ENCODE data around the gene ASTN2. TPM values are rescaled to one million over a fixed set of nuclear protein-coding genes. Genes with fewer than 3 reads are reported as not detected.

ASTN2 gene
- total and polyA plus RNA-seq, 10 donors = 0.87 to 6.1 (median 3.7) TPM

DNA sequence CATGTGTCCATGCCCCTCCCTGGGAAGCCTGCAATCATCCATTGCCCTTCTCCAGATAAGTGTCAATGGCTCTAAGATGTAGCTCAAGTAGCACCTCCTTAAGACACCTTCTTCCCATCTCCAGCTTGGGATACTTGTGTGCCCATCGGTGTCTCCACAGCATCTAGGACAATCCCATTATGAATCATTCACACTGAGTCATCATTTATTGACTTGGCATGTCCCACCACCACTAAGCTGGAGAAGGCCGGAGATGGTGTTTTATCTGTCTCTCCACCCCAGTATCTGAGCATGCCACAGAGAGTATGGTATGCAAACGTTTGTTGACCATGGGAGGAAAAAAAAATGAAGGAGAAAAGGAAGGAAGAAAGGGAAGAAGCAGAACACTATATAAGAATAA, 385.5 kb downstream of the ASTN2 start:
- TF ChIP-seq, protein P1, sequence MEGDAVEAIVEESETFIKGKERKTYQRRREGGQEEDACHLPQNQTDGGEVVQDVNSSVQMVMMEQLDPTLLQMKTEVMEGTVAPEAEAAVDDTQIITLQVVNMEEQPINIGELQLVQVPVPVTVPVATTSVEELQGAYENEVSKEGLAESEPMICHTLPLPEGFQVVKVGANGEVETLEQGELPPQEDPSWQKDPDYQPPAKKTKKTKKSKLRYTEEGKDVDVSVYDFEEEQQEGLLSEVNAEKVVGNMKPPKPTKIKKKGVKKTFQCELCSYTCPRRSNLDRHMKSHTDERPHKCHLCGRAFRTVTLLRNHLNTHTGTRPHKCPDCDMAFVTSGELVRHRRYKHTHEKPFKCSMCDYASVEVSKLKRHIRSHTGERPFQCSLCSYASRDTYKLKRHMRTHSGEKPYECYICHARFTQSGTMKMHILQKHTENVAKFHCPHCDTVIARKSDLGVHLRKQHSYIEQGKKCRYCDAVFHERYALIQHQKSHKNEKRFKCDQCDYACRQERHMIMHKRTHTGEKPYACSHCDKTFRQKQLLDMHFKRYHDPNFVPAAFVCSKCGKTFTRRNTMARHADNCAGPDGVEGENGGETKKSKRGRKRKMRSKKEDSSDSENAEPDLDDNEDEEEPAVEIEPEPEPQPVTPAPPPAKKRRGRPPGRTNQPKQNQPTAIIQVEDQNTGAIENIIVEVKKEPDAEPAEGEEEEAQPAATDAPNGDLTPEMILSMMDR (IDR thresholded peaks at IDR 0.05 in 8 of 11, conservative IDR thresholded peaks at IDR 0.05 in 3 of 11) = no peak
- TF ChIP-seq POLR2A (IDR thresholded peaks at IDR 0.05) = no peak
- no peak for TF ChIP-seq POLR2AphosphoS5 (IDR thresholded peaks at IDR 0.05)
- H3K9me3 ChIP-seq = no peaks in the 10 kb centered on the region
- H3K4me3 ChIP-seq = no peak overlapping the region
- WGBS, 5 donors = 61 to 86% (median 73%) methylated on average over 3 of the region's 3 CpGs
- peaks cover 0 to 7% (median 0%) of the 10 kb centered on the region in 7 donors for H3K27me3 ChIP-seq (replicated peaks in 1 of 7)
- H3K4me1 ChIP-seq = no peaks in the 10 kb centered on the region
- H3K27ac ChIP-seq = no peak overlapping the region
- intact Hi-C loops (cut with DNase I; ENCODE audit: low total_unique reads) = no loop called here
- no peaks in the 10 kb centered on the region for H3K36me3 ChIP-seq
- DNase-seq = no peak

DNA sequence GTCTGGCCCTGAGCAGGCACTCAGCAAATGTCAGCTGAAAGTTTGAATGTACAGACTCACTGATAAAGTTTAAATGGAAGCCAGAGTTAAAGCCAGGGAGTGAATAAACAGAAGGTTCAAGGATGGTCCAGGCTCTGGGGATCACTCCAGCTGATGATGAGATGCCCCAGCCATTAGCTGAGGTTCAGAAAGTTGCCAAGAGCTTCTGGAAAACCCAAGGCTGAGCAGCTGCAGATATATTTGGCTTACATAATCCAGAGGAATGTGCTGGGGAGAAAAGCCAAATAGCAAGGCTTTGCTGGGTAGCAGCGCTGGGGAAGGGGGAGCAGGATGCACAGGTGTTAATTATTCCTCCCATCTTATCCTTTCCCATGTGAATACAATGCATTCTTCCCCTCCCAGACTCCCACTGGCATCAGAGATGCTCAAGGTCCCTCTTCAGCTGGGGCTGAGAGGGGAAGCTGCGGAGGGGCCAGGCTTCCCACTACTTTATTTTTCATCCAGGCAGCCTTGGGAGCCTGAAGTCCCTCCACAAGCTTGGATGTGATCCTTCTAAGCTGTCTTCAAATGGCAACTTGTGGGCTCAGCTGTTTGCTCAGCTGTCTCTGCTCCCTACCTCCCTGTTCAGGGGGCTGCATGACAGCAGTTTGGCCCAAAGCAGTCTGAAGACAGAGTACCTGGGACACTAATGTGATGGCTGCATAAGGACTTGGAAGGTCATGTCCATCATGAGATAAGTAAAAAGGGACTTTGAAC, 386.6 kb downstream of the ASTN2 start:
- no peak for TF ChIP-seq POLR2AphosphoS5 (IDR thresholded peaks at IDR 0.05)
- TF ChIP-seq, protein P1 (IDR thresholded peaks at IDR 0.05 in 8 of 11, conservative IDR thresholded peaks at IDR 0.05 in 3 of 11) = no peak
- TF ChIP-seq POLR2A (IDR thresholded peaks at IDR 0.05) = no peak
- no peaks in the 10 kb centered on the region for H3K9me3 ChIP-seq
- intact Hi-C loops (cut with DNase I; ENCODE audit: low total_unique reads) = no loop called here
- peaks cover 0 to 7% (median 0%) of the 10 kb centered on the region in 7 donors for H3K27me3 ChIP-seq (replicated peaks in 1 of 7)
- no peak overlapping the region for H3K4me3 ChIP-seq
- WGBS, 5 donors = 48 to 85% (median 61%) methylated on average over 2 of the region's 2 CpGs
- no peaks in the 10 kb centered on the region for H3K4me1 ChIP-seq
- H3K27ac ChIP-seq = no peak overlapping the region
- no peaks in the 10 kb centered on the region for H3K36me3 ChIP-seq
- no peak for DNase-seq

DNA sequence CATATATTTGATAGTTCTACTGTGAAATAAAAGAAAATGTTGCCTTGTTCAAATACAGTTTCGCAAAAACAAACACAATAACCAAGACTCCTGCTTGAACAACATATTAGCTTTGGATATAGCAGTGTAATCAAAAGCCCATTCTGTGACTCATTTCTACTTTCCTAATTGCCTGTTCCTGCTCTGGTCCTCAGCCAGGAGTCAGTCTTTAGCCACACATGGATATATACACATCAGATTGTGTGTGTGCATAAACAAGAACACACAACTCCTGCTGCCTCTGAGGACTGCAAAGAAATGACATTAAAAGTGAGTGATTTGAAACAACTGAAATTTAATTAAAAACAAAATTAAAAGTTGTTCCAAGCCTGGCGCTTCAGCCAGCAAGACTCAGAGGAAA, 393.0 kb downstream of the ASTN2 start:
- TF ChIP-seq POLR2AphosphoS5 (IDR thresholded peaks at IDR 0.05) (no peak), POLR2A (IDR thresholded peaks at IDR 0.05) (no peak)
- TF ChIP-seq, protein P1 (IDR thresholded peaks at IDR 0.05 in 8 of 11, conservative IDR thresholded peaks at IDR 0.05 in 3 of 11) = no peak
- Histone ChIP-seq H3K36me3 (no peaks in the 10 kb centered on the region), H3K27me3 (replicated peaks in 1 of 7) (no peaks in the 10 kb centered on the region), H3K9me3 (no peaks in the 10 kb centered on the region), H3K4me3 (no peak overlapping the region), H3K4me1 (no peaks in the 10 kb centered on the region), H3K27ac (no peak overlapping the region)
- WGBS, 5 donors = 81 to 96% (median 92%) methylated on average over 2 of the region's 2 CpGs
- DNase-seq = no peak
- intact Hi-C loops (cut with DNase I; ENCODE audit: low total_unique reads) = no loop called here

DNA sequence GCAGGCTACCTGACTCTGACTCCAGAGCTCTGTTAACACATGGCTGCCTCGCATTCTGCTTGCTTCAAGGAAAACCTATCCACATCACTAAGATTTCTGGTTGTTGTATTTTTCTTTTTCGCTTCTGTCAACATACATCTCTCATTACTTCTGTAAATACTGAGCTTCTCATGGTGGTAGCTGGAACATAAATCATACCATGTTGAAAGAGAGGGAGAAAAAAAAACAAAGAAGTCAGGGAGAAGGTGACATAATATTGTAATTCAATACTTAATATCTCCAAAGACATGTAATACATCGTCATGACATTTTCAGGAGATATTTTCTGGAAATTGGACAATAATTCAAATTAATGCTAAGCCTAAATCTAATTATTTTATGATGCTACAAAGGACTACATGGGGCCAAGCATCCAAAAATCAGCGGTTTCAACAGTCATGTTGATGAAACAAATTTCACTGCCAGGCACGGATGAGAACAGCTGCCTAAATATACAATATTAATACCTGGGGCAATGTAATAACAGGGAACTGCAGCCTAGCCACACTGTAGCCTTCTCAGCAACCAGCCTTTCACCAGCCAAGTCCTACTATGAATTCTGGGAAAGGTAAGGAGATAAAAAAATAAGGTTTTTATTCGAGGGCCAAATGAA, 395.8 kb downstream of the ASTN2 start:
- Histone ChIP-seq H3K36me3 (no peaks in the 10 kb centered on the region), H3K4me1 (no peaks in the 10 kb centered on the region), H3K27ac (no peak overlapping the region), H3K9me3 (no peaks in the 10 kb centered on the region), H3K4me3 (no peak overlapping the region), H3K27me3 (replicated peaks in 1 of 7) (no peaks in the 10 kb centered on the region)
- TF ChIP-seq POLR2A (IDR thresholded peaks at IDR 0.05) (no peak), POLR2AphosphoS5 (IDR thresholded peaks at IDR 0.05) (no peak)
- TF ChIP-seq, protein P1 (IDR thresholded peaks at IDR 0.05 in 8 of 11, conservative IDR thresholded peaks at IDR 0.05 in 3 of 11) = no peak
- intact Hi-C loops (cut with DNase I; ENCODE audit: low total_unique reads) = no loop called here
- DNase-seq = no peak
- 74 to 92% (median 79%) methylated on average over 6 of the region's 6 CpGs for WGBS, 5 donors

All from spleen (tissue), 11 donors.